Measurements from ENCODE around the gene IFT22.

- no peak for TF ChIP-seq CTCF (IDR thresholded peaks at IDR 0.05)
- TF ChIP-seq POLR2A (IDR thresholded peaks at IDR 0.05) = no peak
Observed at GRCh38 chr7:101265622-101266516, 55.7 kb downstream of the IFT22 start.

Measured in heart left ventricle (tissue), 13 donors.